ENCODE data around the gene GPR4. TPM values are rescaled to one million over a fixed set of nuclear protein-coding genes. Genes with fewer than 3 reads are reported as not detected.

The GPR4 gene
- total and polyA plus RNA-seq, 2 of the 8 experiments (the other 6 are each of a cell fraction or from before 2014, with no cell fraction given) = 0.19 to 0.39 TPM

DNA sequence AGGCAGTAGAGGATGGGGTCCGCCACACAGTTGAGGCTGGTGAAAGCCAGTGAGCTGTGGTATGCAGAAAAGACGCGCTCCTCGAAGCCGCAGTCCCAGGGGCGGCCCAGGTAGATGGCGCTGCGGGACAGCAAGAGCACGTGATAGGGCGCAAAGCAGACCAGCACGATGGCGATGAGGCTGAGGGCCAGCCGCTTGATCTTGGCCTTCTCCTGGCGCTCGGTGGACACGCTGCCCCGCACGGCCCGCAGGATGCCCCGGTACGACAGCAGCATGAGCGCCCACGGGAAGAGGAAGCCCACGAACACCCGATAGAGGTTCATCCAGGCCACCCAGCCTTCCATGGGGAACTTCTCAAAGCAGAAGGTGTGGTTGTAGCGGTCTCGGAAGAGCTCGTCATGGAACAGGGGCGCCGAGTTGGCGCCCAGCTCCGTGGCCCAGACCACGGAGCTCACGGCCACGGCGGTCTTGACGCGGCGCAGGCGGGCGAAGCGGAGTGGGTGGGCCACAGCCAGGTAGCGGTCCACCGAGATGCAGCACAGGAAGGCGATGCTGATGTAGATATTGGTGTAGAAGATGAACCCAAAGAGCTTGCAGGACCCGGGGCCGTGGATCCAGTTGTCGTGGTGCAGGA, 10.9 kb downstream of the GPR4 start:
- Histone ChIP-seq H3K27ac (ENCODE audit: low read depth, low read length) (no peak overlapping the region), H3K4ac (replicated peaks; ENCODE audit: insufficient read length, low read depth, low read length) (no peak overlapping the region), H3K56ac (replicated peaks; ENCODE audit: insufficient read length, low read depth, low read length) (no peak overlapping the region), H2BK15ac (ENCODE audit: low read length) (peak overlapping the region; percentile 48; the same call in 1 of the 2 replicates), H4K91ac (replicated peaks; ENCODE audit: insufficient read length, low read length) (peak overlapping the region; percentile 36), H2BK20ac (ENCODE audit: low read length) (no peak overlapping the region; the same call in 1 of the 2 replicates), H3K9ac (replicated peaks in 1 of 4; ENCODE audit: extremely low read depth in 1 of 4, low read depth in 3 of 4, low read length in 3 of 4) (no peak overlapping the region), H4K5ac (ENCODE audit: insufficient read length, low read depth, low read length) (no peak overlapping the region), H3K79me1 (ENCODE audit: low read depth, low read length) (no peaks in the 10 kb centered on the region), H2AFZ (ENCODE audit: low read length) (0 out of 2 replicates have a peak overlapping the region, but pooled peaks have one; percentile 51), H2AK5ac (ENCODE audit: low read depth, low read length) (no peak overlapping the region), H4K8ac (ENCODE audit: extremely low read depth, insufficient read depth, low read length) (no peak overlapping the region), H3K36me3 (ENCODE audit: control insufficient read depth in 2 of 4, insufficient read depth in 4 of 4, low read length in 3 of 4) (no peaks in the 10 kb centered on the region), H3K14ac (ENCODE audit: insufficient read length) (no peak overlapping the region), H2BK5ac (ENCODE audit: low read depth, low read length) (no peak overlapping the region), H2BK12ac (ENCODE audit: low read depth, low read length) (peak overlapping the region; percentile 60; the same call in 1 of the 2 replicates), H3K9me3 (ENCODE audit: insufficient read depth in 2 of 2, low read depth in 1 of 2, low read length in 1 of 2) (peaks cover 0 to 4% of the 10 kb centered on the region in 2 experiments; a peak in 1 of 4 replicates), H3K18ac (ENCODE audit: extremely low read depth, low read length) (peak overlapping the region; percentile 88; the same call in 1 of the 2 replicates), H2BK120ac (replicated peaks; ENCODE audit: low read depth, low read length) (no peak overlapping the region), H3K4me3 (ENCODE audit: extremely low read depth in 1 of 4, insufficient read depth in 2 of 4, low read depth in 3 of 4, low read length in 4 of 4) (no peak overlapping the region), H3K79me2 (ENCODE audit: control insufficient read depth in 1 of 2, insufficient read depth in 2 of 2, low read length in 2 of 2) (no peaks in the 10 kb centered on the region), H3K23ac (ENCODE audit: insufficient read length) (no peak overlapping the region), H4K20me1 (replicated peaks in 1 of 2; ENCODE audit: control insufficient read depth in 1 of 2, insufficient read depth in 2 of 2, low read length in 2 of 2) (no peaks in the 10 kb centered on the region), H3K23me2 (ENCODE audit: low read depth, low read length) (no peaks in the 10 kb centered on the region), H3K4me1 (replicated peaks in 1 of 4; ENCODE audit: control insufficient read depth in 3 of 4, insufficient read depth in 4 of 4, low read length in 3 of 4) (0 out of 7 replicates have a peak, but pooled peaks cover 0 to 2% (median 0%) of the 10 kb centered on the region in 4 experiments), H3K27me3 (replicated peaks in 1 of 4; ENCODE audit: control insufficient read depth in 3 of 4, extremely low read depth in 1 of 4, insufficient read depth in 3 of 4, low read length in 3 of 4) (peaks cover 0 to 21% (median 16%) of the 10 kb centered on the region in 4 experiments; a peak in 6 of 7 replicates), H3K4me2 (ENCODE audit: insufficient read depth in 1 of 2, low read depth in 2 of 2, low read length in 2 of 2) (peak overlapping the region in 1 of 2 experiments; percentile 30; a peak in 2 of 4 replicates)
- DNase-seq (ENCODE audit: low read depth in 1 of 2, low spot score in 2 of 2) (peak in 1 of 2 experiments; percentile 81), FAIRE-seq (no peak)
- ChIA-PET POLR2A (ENCODE audit: partially characterized antibody) (interaction anchor here (0.7 to 1.6 kb wide), 6 partner anchors 15 to 177 kb away, joined by 3 to 6 read pairs (median 3); no protein-coding TSS in a partner anchor), CTCF (ENCODE audit: partially characterized antibody) (interaction anchor here (0.6 to 2.5 kb wide), 19 partner anchors 13 to 125 kb away, joined by 3 to 44 read pairs (median 4); partner anchors contain the start of gene EML2)
- WGBS, 2 experiments (ENCODE audit: extremely low coverage in 1 of 2, insufficient coverage in 1 of 2, insufficient read length in 1 of 2, insufficient replicate concordance in 2 of 2, low coverage in 1 of 2, low lambda C conversion rate in 2 of 2, missing lambda C conversion rate in 1 of 2) = 57% methylated on average over 45 of the region's 48 CpGs; no CpG with 5 or more reads in 1 of the 2 experiments
- TF ChIP-seq, protein P1, sequence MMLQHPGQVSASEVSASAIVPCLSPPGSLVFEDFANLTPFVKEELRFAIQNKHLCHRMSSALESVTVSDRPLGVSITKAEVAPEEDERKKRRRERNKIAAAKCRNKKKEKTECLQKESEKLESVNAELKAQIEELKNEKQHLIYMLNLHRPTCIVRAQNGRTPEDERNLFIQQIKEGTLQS (IDR thresholded peaks at IDR 0.05; ENCODE audit: insufficient read depth, low read depth, low read length) = 0 out of 2 replicates have a peak, but pooled peaks have one; percentile 49
- TF ChIP-seq POLR2AphosphoS5 (IDR thresholded peaks at IDR 0.05; ENCODE audit: low read depth, low read length) = no peak
- TF ChIP-seq, protein P2, sequence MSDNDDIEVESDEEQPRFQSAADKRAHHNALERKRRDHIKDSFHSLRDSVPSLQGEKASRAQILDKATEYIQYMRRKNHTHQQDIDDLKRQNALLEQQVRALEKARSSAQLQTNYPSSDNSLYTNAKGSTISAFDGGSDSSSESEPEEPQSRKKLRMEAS (IDR thresholded peaks at IDR 0.05) = peak; percentile 100
- TF ChIP-seq, protein P3, sequence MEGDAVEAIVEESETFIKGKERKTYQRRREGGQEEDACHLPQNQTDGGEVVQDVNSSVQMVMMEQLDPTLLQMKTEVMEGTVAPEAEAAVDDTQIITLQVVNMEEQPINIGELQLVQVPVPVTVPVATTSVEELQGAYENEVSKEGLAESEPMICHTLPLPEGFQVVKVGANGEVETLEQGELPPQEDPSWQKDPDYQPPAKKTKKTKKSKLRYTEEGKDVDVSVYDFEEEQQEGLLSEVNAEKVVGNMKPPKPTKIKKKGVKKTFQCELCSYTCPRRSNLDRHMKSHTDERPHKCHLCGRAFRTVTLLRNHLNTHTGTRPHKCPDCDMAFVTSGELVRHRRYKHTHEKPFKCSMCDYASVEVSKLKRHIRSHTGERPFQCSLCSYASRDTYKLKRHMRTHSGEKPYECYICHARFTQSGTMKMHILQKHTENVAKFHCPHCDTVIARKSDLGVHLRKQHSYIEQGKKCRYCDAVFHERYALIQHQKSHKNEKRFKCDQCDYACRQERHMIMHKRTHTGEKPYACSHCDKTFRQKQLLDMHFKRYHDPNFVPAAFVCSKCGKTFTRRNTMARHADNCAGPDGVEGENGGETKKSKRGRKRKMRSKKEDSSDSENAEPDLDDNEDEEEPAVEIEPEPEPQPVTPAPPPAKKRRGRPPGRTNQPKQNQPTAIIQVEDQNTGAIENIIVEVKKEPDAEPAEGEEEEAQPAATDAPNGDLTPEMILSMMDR (IDR thresholded peaks at IDR 0.05; ENCODE audit: control extremely low read depth in 1 of 3, insufficient read depth in 1 of 3, low read depth in 1 of 3, low read length in 3 of 3) = peak; percentile 78 to 84 (median 78)
- TF ChIP-seq, protein P4, sequence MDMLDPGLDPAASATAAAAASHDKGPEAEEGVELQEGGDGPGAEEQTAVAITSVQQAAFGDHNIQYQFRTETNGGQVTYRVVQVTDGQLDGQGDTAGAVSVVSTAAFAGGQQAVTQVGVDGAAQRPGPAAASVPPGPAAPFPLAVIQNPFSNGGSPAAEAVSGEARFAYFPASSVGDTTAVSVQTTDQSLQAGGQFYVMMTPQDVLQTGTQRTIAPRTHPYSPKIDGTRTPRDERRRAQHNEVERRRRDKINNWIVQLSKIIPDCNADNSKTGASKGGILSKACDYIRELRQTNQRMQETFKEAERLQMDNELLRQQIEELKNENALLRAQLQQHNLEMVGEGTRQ (IDR thresholded peaks at IDR 0.05; ENCODE audit: low read length) = peak; percentile 79
- TF ChIP-seq TAF1 (IDR thresholded peaks at IDR 0.05; ENCODE audit: low read depth, low read length) = no peak
